K562 (cell line): ENCODE measurements around the gene ATG13. TPM values are rescaled to one million over a fixed set of nuclear protein-coding genes. Genes with fewer than 3 reads are reported as not detected.

Experiments
- CTCF ChIP-seq, 3 experiments: IDR thresholded peaks in 2 of 3; conservative IDR thresholded peaks in 1 of 3; 2 replicates each; pipeline ENCODE4 v1.5.1; 2011 to 2012; ENCODE audit warnings: low read length in 3 of 3, mild to moderate bottlenecking in 3 of 3, control low read depth in 2 of 3, improper control_type of control experiment in 1 of 3, inconsistent platforms in 1 of 3, low read depth in 1 of 3, mixed read lengths in 1 of 3, moderate library complexity in 1 of 3; ENCODE audit not compliant: insufficient read depth in 2 of 3
- EP300 ChIP-seq: IDR thresholded peaks from 2 replicates; pipeline ENCODE4 v1.6.1; 2012; ENCODE audit warnings: low read length, improper control_type of control experiment
- GTF2F1 ChIP-seq: IDR thresholded peaks from 2 replicates; pipeline ENCODE4 v1.6.1; 2011; ENCODE audit warnings: low read depth, low read length, improper control_type of control experiment
- KLF13 ChIP-seq: fragments of 450-650 bp; IDR thresholded peaks from 2 replicates; pipeline ENCODE4 v1.6.1; 2016; ENCODE audit warnings: missing genetic modification characterization, low read depth, mild to moderate bottlenecking, missing compliant biosample characterization, moderate library complexity, borderline replicate concordance
- LEF1 ChIP-seq: fragments of 450-650 bp; IDR thresholded peaks from 2 replicates; pipeline ENCODE4 v1.6.1; 2016; ENCODE audit warnings: mild to moderate bottlenecking
- PCBP2 ChIP-seq: fragments of 200-400 bp; formaldehyde crosslinking; IDR thresholded peaks from 2 replicates; pipeline ENCODE4 v1.6.1; 2018; ENCODE audit warnings: low read length, low read depth, mild to moderate bottlenecking, moderate library complexity; ENCODE audit not compliant: poor library complexity, severe bottlenecking
- PRDM10 ChIP-seq: fragments of 450-650 bp; IDR thresholded peaks from 2 replicates; pipeline ENCODE4 v1.6.1; 2018; ENCODE audit not compliant: partially characterized antibody
- RAD21 ChIP-seq, 2 experiments: fragments of 250-450 bp in 1 of 2; fragments of 450-650 bp in 1 of 2; sonication (Bioruptor Pico) in 1 of 2; formaldehyde crosslinking in 1 of 2; IDR thresholded peaks in 1 of 2; conservative IDR thresholded peaks in 1 of 2; 2 replicates each; pipeline versions ENCODE4 v1.4.0 to v1.8.0; 2020 to 2022; ENCODE audit warnings: mild to moderate bottlenecking in 2 of 2, moderate library complexity in 1 of 2
- RBFOX2 ChIP-seq: fragments of 200-400 bp; formaldehyde crosslinking; IDR thresholded peaks from 2 replicates; pipeline ENCODE4 v1.6.1; 2017; ENCODE audit warnings: low read depth, mild to moderate bottlenecking, low read length, moderate library complexity
- ZNF77 ChIP-seq: fragments of 250-450 bp; sonication (Bioruptor Pico); IDR thresholded peaks from 2 replicates; pipeline ENCODE4 v1.5.0; 2020
- polyA plus RNA-seq, 8 experiments: library from polyadenylated mRNA; depleted of rRNA in 4 of 8; stranded (reverse) in 5 of 8; unstranded in 3 of 8; fragments of >200 nt; fragmentation: Nextera tagmentation in 2 of 8; fragmentation: Illumina TruSeq in 1 of 8; extraction: Ambion mirVana in 2 of 8; extraction: Trizol in 1 of 8; gene quantifications; 2 replicates each; pipeline versions ENCODE4 v1.2.1 to v1.2.3, GENCODE V29; 2011 to 2014; ENCODE audit warnings: inconsistent platforms in 1 of 8, missing spikeins in 1 of 8
- total RNA-seq, 7 experiments: library from RNA; depleted of rRNA in 6 of 7; stranded (reverse); fragments of >200 nt in 6 of 7; fragmentation: Illumina TruSeq in 2 of 7; extraction: Trizol in 2 of 7; gene quantifications; 2 replicates each; pipeline versions ENCODE4 v1.2.1 to v1.2.3, GENCODE V29; 2011 to 2021; ENCODE audit warnings: low replicate concordance in 1 of 7

The ATG13 gene
- total and polyA plus RNA-seq, 9 of the 15 experiments (the other 6 are each of a cell fraction or from before 2014, with no cell fraction given) = 13.1 to 61.5 (median 36.5) TPM

- no peak for TF ChIP-seq PRDM10
- TF ChIP-seq EP300 = no peak
- peak in 1 of 2 experiments; percentile 46; a peak in 2 of 4 replicates for TF ChIP-seq RAD21 (CRISPR knock-in tag; conservative IDR thresholded peaks at IDR 0.05 in 1 of 2, IDR thresholded peaks at IDR 0.05 in 1 of 2)
- no peak for TF ChIP-seq ZNF77
- no peak for TF ChIP-seq GTF2F1
- TF ChIP-seq PCBP2 = no peak
- no peak for TF ChIP-seq LEF1
- TF ChIP-seq CTCF (IDR thresholded peaks at IDR 0.05 in 2 of 3, conservative IDR thresholded peaks at IDR 0.05 in 1 of 3; ENCODE audit: insufficient read depth in 2 of 3, low read depth in 1 of 3, low read length in 3 of 3) = peak; percentile 34 to 41 (median 34); a peak in 4 of 6 replicates
- TF ChIP-seq KLF13 (tag) = no peak
- TF ChIP-seq RBFOX2 = no peak
- TF ChIP-seq, all 486 proteins: peak for 2
These were observed 60.8 kb downstream of the ATG13 start (continued) for GRCh38 chr11:46677991-46678740.
